Stimulated activated naive CD8-positive, alpha-beta T cell treated with anti-CD3 and anti-CD28 coated beads, Interleukin-15, Interleukin-2, amounts not matched to agents 100 ng/mL and 50 ng/mL, for 24 hours (primary cell): ENCODE measurements around the gene PC.
"Not testable (repeated sequence)": the region's sequence is repeated elsewhere in the genome, so short reads cannot be mapped to it uniquely, and the experiment has no call there.

Experiments
- H3K27ac Mint-ChIP-seq: one replicate; pipeline ENCODE4 v1.8.0; 2021; ENCODE audit warnings: mild to moderate bottlenecking, mixed read lengths
- H3K27me3 Mint-ChIP-seq: one replicate; pipeline ENCODE4 v1.8.0; 2021; ENCODE audit warnings: mixed read lengths
- H3K36me3 Mint-ChIP-seq: one replicate; pipeline ENCODE4 v1.8.0; 2021; ENCODE audit warnings: low read depth, mixed read lengths
- H3K4me1 Mint-ChIP-seq: one replicate; pipeline ENCODE4 v1.8.0; 2021; ENCODE audit warnings: low read depth, mixed read lengths
- H3K4me3 Mint-ChIP-seq: one replicate; pipeline ENCODE4 v1.8.0; 2021; ENCODE audit warnings: mild to moderate bottlenecking, mixed read lengths
- H3K9me3 Mint-ChIP-seq: one replicate; pipeline ENCODE4 v1.8.0; 2021; ENCODE audit warnings: mixed read lengths

Gene PC

GRCh38 chr11:66799815-66800214 lies 158.4 kb downstream of the PC start:
- not testable (repeated sequence) for H3K4me3 Mint-ChIP-seq, H3K36me3 Mint-ChIP-seq, H3K4me1 Mint-ChIP-seq, H3K27ac Mint-ChIP-seq, H3K9me3 Mint-ChIP-seq, H3K27me3 Mint-ChIP-seq
